ENCODE results near the gene PCSK1.

Gene PCSK1

GRCh38 chr5:96427824-96428223 lies 5.2 kb downstream of the PCSK1 start:
- TF ChIP-seq, protein P1, sequence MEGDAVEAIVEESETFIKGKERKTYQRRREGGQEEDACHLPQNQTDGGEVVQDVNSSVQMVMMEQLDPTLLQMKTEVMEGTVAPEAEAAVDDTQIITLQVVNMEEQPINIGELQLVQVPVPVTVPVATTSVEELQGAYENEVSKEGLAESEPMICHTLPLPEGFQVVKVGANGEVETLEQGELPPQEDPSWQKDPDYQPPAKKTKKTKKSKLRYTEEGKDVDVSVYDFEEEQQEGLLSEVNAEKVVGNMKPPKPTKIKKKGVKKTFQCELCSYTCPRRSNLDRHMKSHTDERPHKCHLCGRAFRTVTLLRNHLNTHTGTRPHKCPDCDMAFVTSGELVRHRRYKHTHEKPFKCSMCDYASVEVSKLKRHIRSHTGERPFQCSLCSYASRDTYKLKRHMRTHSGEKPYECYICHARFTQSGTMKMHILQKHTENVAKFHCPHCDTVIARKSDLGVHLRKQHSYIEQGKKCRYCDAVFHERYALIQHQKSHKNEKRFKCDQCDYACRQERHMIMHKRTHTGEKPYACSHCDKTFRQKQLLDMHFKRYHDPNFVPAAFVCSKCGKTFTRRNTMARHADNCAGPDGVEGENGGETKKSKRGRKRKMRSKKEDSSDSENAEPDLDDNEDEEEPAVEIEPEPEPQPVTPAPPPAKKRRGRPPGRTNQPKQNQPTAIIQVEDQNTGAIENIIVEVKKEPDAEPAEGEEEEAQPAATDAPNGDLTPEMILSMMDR (IDR thresholded peaks at IDR 0.05; ENCODE audit: extremely low read depth, missing control alignments): no peak
- no peak for DNase-seq (ENCODE audit: low spot score)

DNA sequence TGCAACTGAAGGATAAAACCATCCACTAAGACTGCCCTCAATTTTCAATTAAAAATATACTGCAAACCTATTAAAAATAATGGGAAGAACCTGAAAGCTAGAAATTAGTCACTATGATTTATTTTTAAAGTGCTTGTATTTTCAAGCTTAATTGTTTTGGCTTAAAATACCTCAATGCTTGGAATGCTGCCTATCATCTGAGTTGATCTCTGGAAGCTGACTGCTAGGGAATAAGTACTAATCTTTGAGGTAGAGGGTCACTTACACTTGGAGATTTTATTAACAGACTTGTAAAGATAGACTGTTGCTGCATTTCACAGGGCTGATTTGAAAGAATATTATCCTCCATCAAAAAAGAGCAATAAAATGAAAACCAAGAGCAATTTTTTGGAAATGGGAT lies 6.2 kb downstream of the PCSK1 start:
- no peak for DNase-seq (ENCODE audit: low spot score)
- TF ChIP-seq, protein P1 (IDR thresholded peaks at IDR 0.05; ENCODE audit: extremely low read depth, missing control alignments): no peak

GRCh38 chr5:96425443-96425842 lies 7.6 kb downstream of the PCSK1 start:
- DNase-seq (ENCODE audit: low spot score): no peak
- TF ChIP-seq, protein P1 (IDR thresholded peaks at IDR 0.05; ENCODE audit: extremely low read depth, missing control alignments): no peak

- no peak for DNase-seq (ENCODE audit: low spot score)
- TF ChIP-seq, protein P1 (IDR thresholded peaks at IDR 0.05; ENCODE audit: extremely low read depth, missing control alignments): no peak
These were observed 17.2 kb downstream of the PCSK1 start for GRCh38 chr5:96415897-96416296.

DNA sequence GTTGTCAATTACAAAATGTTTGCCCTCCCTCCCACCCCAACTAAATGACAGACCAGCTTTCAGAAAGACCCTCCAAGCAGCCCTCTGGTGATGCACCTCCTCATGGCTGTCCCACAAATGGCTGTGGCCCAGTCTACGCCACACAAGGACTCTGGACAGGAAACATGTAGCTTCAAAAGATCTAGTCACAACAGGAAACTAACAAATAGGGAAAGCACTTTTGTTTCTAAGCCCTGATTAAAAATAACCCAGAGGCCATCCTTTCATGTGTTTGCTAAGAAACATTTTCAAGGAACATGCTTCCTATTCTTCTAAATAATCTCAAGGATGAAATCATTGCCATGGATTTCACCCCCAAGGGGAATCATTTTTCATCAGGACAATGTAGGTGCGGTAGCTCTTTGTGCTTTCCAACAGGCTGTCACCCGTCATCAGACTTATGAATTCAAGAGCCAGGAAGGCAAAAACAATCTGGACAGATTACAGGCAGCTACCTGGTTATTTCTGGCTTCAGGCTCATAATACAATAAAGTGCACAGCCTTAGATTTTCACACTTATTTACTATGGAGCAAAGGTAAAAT lies 20.1 kb downstream of the PCSK1 start:
- DNase-seq (ENCODE audit: low spot score): no peak
- TF ChIP-seq, protein P1 (IDR thresholded peaks at IDR 0.05; ENCODE audit: extremely low read depth, missing control alignments): no peak

DNA sequence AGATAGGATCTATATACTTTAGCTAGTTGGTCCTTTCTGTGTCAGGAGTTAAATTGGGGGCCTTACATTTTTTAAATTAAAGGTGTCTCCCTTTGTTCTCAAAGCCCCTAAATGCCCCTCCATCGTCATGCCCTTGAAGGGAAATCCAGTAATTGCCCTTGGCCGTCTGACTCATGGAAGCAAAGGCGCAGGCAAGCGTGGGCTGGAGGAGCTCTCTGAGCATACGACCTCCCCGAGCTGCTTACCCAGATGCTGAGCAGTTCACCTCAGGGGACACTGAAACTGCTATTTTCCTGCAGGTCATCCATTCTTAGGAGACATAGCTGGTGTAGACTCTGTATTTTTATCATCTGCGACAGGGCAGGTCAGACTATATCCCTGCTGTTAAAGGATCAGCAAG lies 23.0 kb downstream of the PCSK1 start:
- TF ChIP-seq, protein P1 (IDR thresholded peaks at IDR 0.05; ENCODE audit: extremely low read depth, missing control alignments): no peak
- no peak for DNase-seq (ENCODE audit: low spot score)

DNA sequence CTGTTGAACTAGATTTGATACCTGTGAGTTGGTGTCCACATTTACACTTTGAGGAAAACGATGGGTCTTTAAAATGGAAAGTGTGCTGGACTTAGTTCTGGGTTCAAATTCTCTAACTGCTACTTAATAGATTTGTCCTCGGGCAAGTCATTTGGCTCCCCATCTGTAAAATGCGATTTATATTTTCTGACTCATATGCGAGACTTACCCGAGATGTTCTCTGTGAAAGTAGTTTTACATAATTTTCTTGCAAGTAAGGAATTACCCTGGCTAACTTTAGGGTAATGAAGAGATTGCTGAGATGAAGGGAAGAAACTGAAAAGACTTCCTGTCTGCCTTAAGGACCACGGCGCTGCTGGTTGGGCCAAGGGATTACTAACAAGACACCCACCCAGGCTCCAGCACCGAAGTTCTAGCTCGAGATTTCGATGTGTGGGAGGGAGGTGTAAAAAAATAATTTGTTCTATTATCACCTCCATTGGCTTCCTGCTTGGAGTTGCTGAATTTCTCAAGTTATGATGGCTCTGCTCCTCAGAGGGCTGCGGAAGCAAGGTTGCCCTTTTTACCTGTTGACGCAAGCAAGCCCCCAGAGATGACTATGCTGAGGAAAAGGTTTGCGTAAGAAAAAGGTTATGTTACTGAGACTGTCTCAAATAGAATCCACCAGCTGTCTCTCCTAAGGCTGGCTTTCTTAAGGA lies 24.1 kb downstream of the PCSK1 start:
- TF ChIP-seq, protein P1 (IDR thresholded peaks at IDR 0.05; ENCODE audit: extremely low read depth, missing control alignments): no peak
- DNase-seq (ENCODE audit: low spot score): no peak

All from GM20000 (cell line).